T-cell (primary cell): ENCODE results near the gene RRH. TPM values are rescaled to one million over a fixed set of nuclear protein-coding genes. Genes with fewer than 3 reads are reported as not detected.

Experiments used
- ATAC-seq, 4 experiments: fragments of 200-7000 bp in 3 of 4; fragments of 150-1000 bp in 1 of 4; cut with Tn5 transposase; replicated peaks in 1 of 4; 1 replicate in 3 of 4; 2 replicates in 1 of 4; pipeline ENCODE4 v1.10.0; 2021; ENCODE audit warnings: moderate library complexity in 3 of 4, mild to moderate bottlenecking in 2 of 4, moderate number of reproducible peaks in 1 of 4
- CTCF ChIA-PET, 2 donors: fragments of 300-600 bp; sonication (Branson Sonifier 250); formaldehyde crosslinking; loops; one replicate each; lab custom pipeline; 2022; ENCODE audit warnings: antibody characterized with exemption in 2 of 2; lab: Charles Lee
- POLR2A ChIA-PET, 2 donors: fragments of 300-600 bp; sonication (Branson Sonifier 250); formaldehyde crosslinking; loops; one replicate each; lab custom pipeline; 2022; ENCODE audit warnings: antibody characterized with exemption in 2 of 2; lab: Charles Lee
- DNase-seq, 35 experiments: peaks; one replicate each; pipeline versions ENCODE4 v3.0.0 to v3.0.0-alpha.2; 2013 to 2023
- H3K27ac ChIP-seq: one replicate; pipeline ENCODE4 v1.5.1; 2013; ENCODE audit warnings: low read length
- H3K27me3 ChIP-seq, 2 experiments: replicated peaks in 1 of 2; 1 replicate in 1 of 2; 2 replicates in 1 of 2; pipeline versions ENCODE4 v1.6.1 to v1.7.0; 2013; ENCODE audit warnings: low read length in 1 of 2, mixed read lengths in 1 of 2; ENCODE audit not compliant: control insufficient read depth in 2 of 2, insufficient read depth in 2 of 2; ENCODE audit errors: extremely low read depth in 1 of 2
- H3K36me3 ChIP-seq, 2 donors: 1 replicate in 1 of 2; 2 replicates in 1 of 2; pipeline versions ENCODE4 v1.6.1 to v1.7.0; 2013; ENCODE audit warnings: low read length in 1 of 2; ENCODE audit not compliant: control insufficient read depth in 2 of 2, insufficient read depth in 1 of 2; ENCODE audit errors: extremely low read depth in 1 of 2
- H3K4me1 ChIP-seq, 2 experiments: 1 replicate in 1 of 2; 2 replicates in 1 of 2; pipeline versions ENCODE4 v1.6.1 to v1.7.0; 2013; ENCODE audit warnings: low read length in 2 of 2, mixed read lengths in 1 of 2; ENCODE audit not compliant: insufficient read depth in 2 of 2, control insufficient read depth in 1 of 2; ENCODE audit errors: extremely low read depth in 1 of 2
- H3K4me3 ChIP-seq, 2 donors: 1 replicate in 1 of 2; 2 replicates in 1 of 2; pipeline versions ENCODE4 v1.5.1 to v1.7.0; 2013; ENCODE audit warnings: mild to moderate bottlenecking in 2 of 2, low read length in 1 of 2, moderate library complexity in 1 of 2; ENCODE audit not compliant: control insufficient read depth in 1 of 2; ENCODE audit errors: extremely low read depth in 1 of 2
- H3K9me3 ChIP-seq: 2 replicates; pipeline ENCODE4 v1.7.0; 2013
- H3K27ac Mint-ChIP-seq, 2 donors: one replicate each; pipeline ENCODE4 v1.8.0; 2020 to 2021; ENCODE audit warnings: mild to moderate bottlenecking in 2 of 2, mixed read lengths in 2 of 2
- H3K27me3 Mint-ChIP-seq, 2 donors: one replicate each; pipeline ENCODE4 v1.8.0; 2021 to 2022; ENCODE audit warnings: mixed read lengths in 2 of 2
- H3K36me3 Mint-ChIP-seq: one replicate; pipeline ENCODE4 v1.8.0; 2021; ENCODE audit warnings: mixed read lengths
- H3K4me1 Mint-ChIP-seq, 3 donors: one replicate each; pipeline ENCODE4 v1.8.0; 2020 to 2022; ENCODE audit warnings: mixed read lengths in 3 of 3, mild to moderate bottlenecking in 1 of 3
- H3K4me3 Mint-ChIP-seq, 3 donors: one replicate each; pipeline ENCODE4 v1.8.0; 2020 to 2022; ENCODE audit warnings: mild to moderate bottlenecking in 3 of 3, mixed read lengths in 3 of 3, moderate library complexity in 3 of 3
- H3K9me3 Mint-ChIP-seq, 3 donors: one replicate each; pipeline ENCODE4 v1.8.0; 2020 to 2022; ENCODE audit warnings: mixed read lengths in 3 of 3
- WGBS: methylation state at CpG from one replicate; pipeline ENCODE4 v1.1.5; 2013; ENCODE audit warnings: missing lambda C conversion rate; ENCODE audit not compliant: insufficient coverage; 5-methylcytosine and 5-hydroxymethylcytosine counted together
- total RNA-seq, 35 experiments: library from RNA in 6 of 35; stranded (reverse) in 6 of 35; fragments of 120-200 nt in 1 of 35; gene quantifications; one replicate each; pipeline versions ENCODE4 v1.2.1 to v1.2.4 and lab custom pipeline; 2013 to 2026

RRH gene
- total RNA-seq, 5 donors from 2014 or later (not counting 1 experiment from before 2014, with no cell fraction given): 0.33 to 0.61 (median 0.34) TPM; not detected in 1

DNA sequence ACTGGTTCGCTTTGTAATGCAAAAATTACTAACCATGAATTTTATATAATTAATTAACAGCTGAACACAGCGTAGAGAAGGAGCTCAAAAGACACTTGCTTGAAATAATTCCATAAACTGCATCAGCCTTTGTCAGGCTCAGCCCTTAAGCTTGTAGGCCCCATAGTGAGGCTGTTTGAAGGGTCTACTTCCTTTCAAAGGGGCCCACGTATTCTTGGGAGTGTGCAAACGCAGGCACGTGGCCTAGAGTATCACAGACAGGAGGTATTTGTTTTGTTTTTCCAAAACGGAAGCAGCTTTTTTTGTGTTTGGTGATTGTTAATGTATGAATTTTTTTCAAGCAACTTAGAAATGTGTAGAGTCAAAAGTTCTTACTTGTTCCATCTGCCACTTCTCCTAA, 59.3 kb downstream of the RRH start:
- no peak overlapping the region for H3K4me3 Mint-ChIP-seq
- no peaks in the 10 kb centered on the region for H3K36me3 Mint-ChIP-seq
- Histone ChIP-seq H3K27ac (no peak overlapping the region), H3K4me1 (no peaks in the 10 kb centered on the region), H3K27me3 (peaks cover 0 to 3% of the 10 kb centered on the region in 2 experiments), H3K4me3 (no peak overlapping the region), H3K36me3 (no peaks in the 10 kb centered on the region), H3K9me3 (no peaks in the 10 kb centered on the region)
- WGBS: 20% methylated on average over 1 of the region's 6 CpGs
- no peaks in the 10 kb centered on the region for H3K9me3 Mint-ChIP-seq
- no peak overlapping the region for H3K27ac Mint-ChIP-seq
- no peak for DNase-seq
- no peak for ATAC-seq
- no peaks in the 10 kb centered on the region for H3K4me1 Mint-ChIP-seq
- no peaks in the 10 kb centered on the region for H3K27me3 Mint-ChIP-seq
- POLR2A ChIA-PET: no interaction called here
- CTCF ChIA-PET: no interaction called here

GRCh38 chr4:109890076-109890475, 62.3 kb downstream of the RRH start:
- no peak overlapping the region for H3K27ac Mint-ChIP-seq

More at GRCh38 chr4:109890076-109890475, 62.3 kb downstream of the RRH start:
- H3K9me3 ChIP-seq: no peaks in the 10 kb centered on the region
- no peak for DNase-seq
- Mint-ChIP-seq H3K4me1 (no peaks in the 10 kb centered on the region), H3K27me3 (no peaks in the 10 kb centered on the region), H3K9me3 (no peaks in the 10 kb centered on the region), H3K36me3 (no peaks in the 10 kb centered on the region), H3K4me3 (no peak overlapping the region)
- H3K27me3 ChIP-seq: peaks cover 0 to 3% of the 10 kb centered on the region in 2 experiments
- no peaks in the 10 kb centered on the region for H3K4me1 ChIP-seq
- POLR2A ChIA-PET: no interaction called here
- CTCF ChIA-PET: no interaction called here
- no peaks in the 10 kb centered on the region for H3K36me3 ChIP-seq
- H3K4me3 ChIP-seq: no peak overlapping the region
- no peak overlapping the region for H3K27ac ChIP-seq
- ATAC-seq: no peak

Other genes starting within 250 kb of the RRH start
- gene CASP6, start 124.5 kb upstream of the RRH start, total RNA-seq: 10 to 100 TPM; 16.8 to 23.2 (median 18.3) TPM
- 10 to 100 TPM; 11.4 to 20.6 (median 18.1) TPM for gene PLA2G12A, start 97.9 kb upstream of the RRH start, total RNA-seq
- gene CFI, start 26.0 kb upstream of the RRH start, total RNA-seq: under 1 TPM in 3 of 5 donors, not detected in 2; 0.55 to 0.92 (median 0.66) TPM
- 10 to 100 TPM in 4 of 5 donors, 1 to 10 TPM in 1; 8.1 to 13.9 (median 12.9) TPM for gene GAR1, start 12.2 kb upstream of the RRH start, total RNA-seq
- under 1 TPM; 0.12 to 0.41 (median 0.26) TPM for gene LRIT3, start 20.1 kb downstream of the RRH start, total RNA-seq
- under 1 TPM in 1 of 5 donors, not detected in 4; 0.20 TPM for gene EGF, start 84.9 kb downstream of the RRH start, total RNA-seq